Neural cell (in vitro differentiated cells): ENCODE results near the gene IGSF21.
A peak's percentile ranks its signal among the peaks of the same experiment; 100 is the strongest.

Experiments
- EZH2 ChIP-seq: fragments of 200-600, 300-800 bp; shearing (Covaris generic), sonication (generic); IDR thresholded peaks from 2 replicates; pipeline ENCODE4 v1.6.1; 2014; ENCODE audit warnings: antibody characterized with exemption, low read length, borderline replicate concordance, mild to moderate bottlenecking; ENCODE audit not compliant: insufficient read depth, poor library complexity, severe bottlenecking
- RAD21 ChIP-seq: fragments of 450-650 bp; conservative IDR thresholded peaks from 2 replicates; pipeline ENCODE4 v1.6.1; 2014; ENCODE audit warnings: antibody characterized with exemption, mild to moderate bottlenecking, moderate library complexity
- SMC3 ChIP-seq: fragments of 450-650 bp; conservative IDR thresholded peaks from 2 replicates; pipeline ENCODE4 v1.6.1; 2014; ENCODE audit warnings: antibody characterized with exemption, mild to moderate bottlenecking, moderate library complexity; ENCODE audit not compliant: poor library complexity
- TF ChIP-seq, protein P1 (sequence below): fragments of 450-650 bp; IDR thresholded peaks from 2 replicates; pipeline ENCODE4 v1.5.1; 2014; ENCODE audit warnings: antibody characterized with exemption, mild to moderate bottlenecking, moderate library complexity; ENCODE audit not compliant: poor library complexity, severe bottlenecking
- TF ChIP-seq, protein P2 (sequence below): IDR thresholded peaks from 2 replicates; pipeline ENCODE4 v1.6.1; 2012; ENCODE audit warnings: borderline replicate concordance

DNA sequence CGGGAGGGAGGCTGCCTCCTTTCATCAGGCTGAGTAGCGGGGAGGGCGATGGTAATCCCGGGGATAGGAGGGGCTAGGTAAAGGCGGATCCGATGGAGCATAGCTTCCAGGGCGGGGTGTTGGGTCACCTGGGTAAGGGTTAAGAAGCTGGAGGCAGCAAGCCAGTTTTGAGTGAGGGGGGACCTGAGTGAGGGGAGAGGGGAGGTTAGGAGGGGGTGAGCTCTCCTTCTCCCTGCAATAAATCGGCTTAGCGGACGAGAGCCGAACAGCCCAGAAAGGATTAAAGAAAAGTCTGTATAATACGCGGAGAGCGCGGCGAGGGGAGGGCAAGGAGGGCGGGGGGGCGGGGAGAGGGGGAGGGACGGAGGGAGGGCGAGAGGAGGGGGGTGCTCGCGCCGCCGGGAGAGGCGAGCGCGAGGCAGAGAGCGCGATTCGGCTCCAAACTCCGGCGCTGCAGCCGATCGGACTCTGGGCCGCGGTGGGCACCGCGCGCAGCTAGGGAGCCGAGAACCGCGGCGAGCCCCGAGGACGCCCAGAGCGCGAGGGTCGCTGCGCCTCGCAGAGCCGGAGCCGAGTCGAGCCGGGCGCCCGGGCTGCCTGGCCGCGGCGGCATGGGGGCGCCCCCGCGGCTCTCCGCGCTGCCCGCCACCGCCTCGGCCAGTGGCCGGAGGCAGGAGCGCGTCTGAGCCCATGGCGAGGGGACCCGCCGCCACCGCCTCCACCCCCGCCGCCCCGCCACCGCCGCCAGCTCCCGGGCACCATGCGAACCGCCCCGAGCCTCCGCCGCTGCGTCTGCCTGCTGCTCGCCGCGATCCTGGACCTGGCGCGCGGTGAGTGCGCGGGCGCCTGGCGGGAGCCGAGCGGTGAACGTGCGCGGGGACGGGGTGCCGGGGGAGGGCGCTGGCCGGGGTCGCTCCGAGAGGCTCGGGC is at the start of gene IGSF21:
- TF ChIP-seq, protein P1, sequence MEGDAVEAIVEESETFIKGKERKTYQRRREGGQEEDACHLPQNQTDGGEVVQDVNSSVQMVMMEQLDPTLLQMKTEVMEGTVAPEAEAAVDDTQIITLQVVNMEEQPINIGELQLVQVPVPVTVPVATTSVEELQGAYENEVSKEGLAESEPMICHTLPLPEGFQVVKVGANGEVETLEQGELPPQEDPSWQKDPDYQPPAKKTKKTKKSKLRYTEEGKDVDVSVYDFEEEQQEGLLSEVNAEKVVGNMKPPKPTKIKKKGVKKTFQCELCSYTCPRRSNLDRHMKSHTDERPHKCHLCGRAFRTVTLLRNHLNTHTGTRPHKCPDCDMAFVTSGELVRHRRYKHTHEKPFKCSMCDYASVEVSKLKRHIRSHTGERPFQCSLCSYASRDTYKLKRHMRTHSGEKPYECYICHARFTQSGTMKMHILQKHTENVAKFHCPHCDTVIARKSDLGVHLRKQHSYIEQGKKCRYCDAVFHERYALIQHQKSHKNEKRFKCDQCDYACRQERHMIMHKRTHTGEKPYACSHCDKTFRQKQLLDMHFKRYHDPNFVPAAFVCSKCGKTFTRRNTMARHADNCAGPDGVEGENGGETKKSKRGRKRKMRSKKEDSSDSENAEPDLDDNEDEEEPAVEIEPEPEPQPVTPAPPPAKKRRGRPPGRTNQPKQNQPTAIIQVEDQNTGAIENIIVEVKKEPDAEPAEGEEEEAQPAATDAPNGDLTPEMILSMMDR, result no peak
- peak; percentile 31 for TF ChIP-seq RAD21
- TF ChIP-seq, protein P2, sequence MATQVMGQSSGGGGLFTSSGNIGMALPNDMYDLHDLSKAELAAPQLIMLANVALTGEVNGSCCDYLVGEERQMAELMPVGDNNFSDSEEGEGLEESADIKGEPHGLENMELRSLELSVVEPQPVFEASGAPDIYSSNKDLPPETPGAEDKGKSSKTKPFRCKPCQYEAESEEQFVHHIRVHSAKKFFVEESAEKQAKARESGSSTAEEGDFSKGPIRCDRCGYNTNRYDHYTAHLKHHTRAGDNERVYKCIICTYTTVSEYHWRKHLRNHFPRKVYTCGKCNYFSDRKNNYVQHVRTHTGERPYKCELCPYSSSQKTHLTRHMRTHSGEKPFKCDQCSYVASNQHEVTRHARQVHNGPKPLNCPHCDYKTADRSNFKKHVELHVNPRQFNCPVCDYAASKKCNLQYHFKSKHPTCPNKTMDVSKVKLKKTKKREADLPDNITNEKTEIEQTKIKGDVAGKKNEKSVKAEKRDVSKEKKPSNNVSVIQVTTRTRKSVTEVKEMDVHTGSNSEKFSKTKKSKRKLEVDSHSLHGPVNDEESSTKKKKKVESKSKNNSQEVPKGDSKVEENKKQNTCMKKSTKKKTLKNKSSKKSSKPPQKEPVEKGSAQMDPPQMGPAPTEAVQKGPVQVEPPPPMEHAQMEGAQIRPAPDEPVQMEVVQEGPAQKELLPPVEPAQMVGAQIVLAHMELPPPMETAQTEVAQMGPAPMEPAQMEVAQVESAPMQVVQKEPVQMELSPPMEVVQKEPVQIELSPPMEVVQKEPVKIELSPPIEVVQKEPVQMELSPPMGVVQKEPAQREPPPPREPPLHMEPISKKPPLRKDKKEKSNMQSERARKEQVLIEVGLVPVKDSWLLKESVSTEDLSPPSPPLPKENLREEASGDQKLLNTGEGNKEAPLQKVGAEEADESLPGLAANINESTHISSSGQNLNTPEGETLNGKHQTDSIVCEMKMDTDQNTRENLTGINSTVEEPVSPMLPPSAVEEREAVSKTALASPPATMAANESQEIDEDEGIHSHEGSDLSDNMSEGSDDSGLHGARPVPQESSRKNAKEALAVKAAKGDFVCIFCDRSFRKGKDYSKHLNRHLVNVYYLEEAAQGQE, result no peak
- no peak for TF ChIP-seq SMC3
- no peak for TF ChIP-seq EZH2
